Measurements from ENCODE around the gene COL6A3. TPM values are rescaled to one million over a fixed set of nuclear protein-coding genes. Genes with fewer than 3 reads are reported as not detected.

The COL6A3 gene
- polyA plus RNA-seq, 3 donors: 210 to 278 (median 226) TPM

GRCh38 chr2:237405006-237405559, 8.9 kb downstream of the COL6A3 start:
- no peak for DNase-seq (ENCODE audit: extremely low read depth in 1 of 11, low read depth in 9 of 11, low spot score in 4 of 11)

GRCh38 chr2:237404413-237404812, 9.6 kb downstream of the COL6A3 start:
- DNase-seq (ENCODE audit: extremely low read depth in 1 of 11, low read depth in 9 of 11, low spot score in 4 of 11): no peak

GRCh38 chr2:237403024-237403882, 10.7 kb downstream of the COL6A3 start:
- DNase-seq (ENCODE audit: extremely low read depth in 1 of 11, low read depth in 9 of 11, low spot score in 4 of 11): no peak

GRCh38 chr2:237400199-237400598, 13.8 kb downstream of the COL6A3 start:
- DNase-seq (ENCODE audit: extremely low read depth in 1 of 11, low read depth in 9 of 11, low spot score in 4 of 11): no peak

GRCh38 chr2:237397072-237397471, 16.9 kb downstream of the COL6A3 start:
- DNase-seq (ENCODE audit: extremely low read depth in 1 of 11, low read depth in 9 of 11, low spot score in 4 of 11): no peak

GRCh38 chr2:237393523-237393922, 20.4 kb downstream of the COL6A3 start:
- no peak for DNase-seq (ENCODE audit: extremely low read depth in 1 of 11, low read depth in 9 of 11, low spot score in 4 of 11)

GRCh38 chr2:237392186-237392585, 21.8 kb downstream of the COL6A3 start:
- no peak for DNase-seq (ENCODE audit: extremely low read depth in 1 of 11, low read depth in 9 of 11, low spot score in 4 of 11)

- DNase-seq (ENCODE audit: extremely low read depth in 1 of 11, low read depth in 9 of 11, low spot score in 4 of 11): no peak
These were observed 22.8 kb downstream of the COL6A3 start for GRCh38 chr2:237391140-237391539.

- no peak for DNase-seq (ENCODE audit: extremely low read depth in 1 of 11, low read depth in 9 of 11, low spot score in 4 of 11)
These were observed 23.7 kb downstream of the COL6A3 start for GRCh38 chr2:237390235-237390634.

- DNase-seq (ENCODE audit: extremely low read depth in 1 of 11, low read depth in 9 of 11, low spot score in 4 of 11): no peak
These were observed 24.1 kb downstream of the COL6A3 start for GRCh38 chr2:237389831-237390230.

GRCh38 chr2:237388036-237388435, 25.9 kb downstream of the COL6A3 start:
- DNase-seq (ENCODE audit: extremely low read depth in 1 of 11, low read depth in 9 of 11, low spot score in 4 of 11): no peak

- DNase-seq (ENCODE audit: extremely low read depth in 1 of 11, low read depth in 9 of 11, low spot score in 4 of 11): no peak
These were observed 29.3 kb downstream of the COL6A3 start for GRCh38 chr2:237384672-237385020.

GRCh38 chr2:237383991-237384671, 29.8 kb downstream of the COL6A3 start:
- DNase-seq (ENCODE audit: extremely low read depth in 1 of 11, low read depth in 9 of 11, low spot score in 4 of 11): no peak

- DNase-seq (ENCODE audit: extremely low read depth in 1 of 11, low read depth in 9 of 11, low spot score in 4 of 11): no peak
These were observed 33.2 kb downstream of the COL6A3 start for GRCh38 chr2:237380768-237381167.

- DNase-seq (ENCODE audit: extremely low read depth in 1 of 11, low read depth in 9 of 11, low spot score in 4 of 11): no peak
These were observed 34.3 kb downstream of the COL6A3 start for GRCh38 chr2:237379636-237380035.

- DNase-seq (ENCODE audit: extremely low read depth in 1 of 11, low read depth in 9 of 11, low spot score in 4 of 11): no peak
These were observed 35.3 kb downstream of the COL6A3 start for GRCh38 chr2:237378650-237379049.

- no peak for DNase-seq (ENCODE audit: extremely low read depth in 1 of 11, low read depth in 9 of 11, low spot score in 4 of 11)
These were observed 39.5 kb downstream of the COL6A3 start for GRCh38 chr2:237374284-237375060.

- no peak for DNase-seq (ENCODE audit: extremely low read depth in 1 of 11, low read depth in 9 of 11, low spot score in 4 of 11)
These were observed 42.1 kb downstream of the COL6A3 start for GRCh38 chr2:237371856-237372255.

- no peak for DNase-seq (ENCODE audit: extremely low read depth in 1 of 11, low read depth in 9 of 11, low spot score in 4 of 11)
These were observed 48.3 kb downstream of the COL6A3 start for GRCh38 chr2:237365671-237366070.

- no peak for DNase-seq (ENCODE audit: extremely low read depth in 1 of 11, low read depth in 9 of 11, low spot score in 4 of 11)
These were observed 49.3 kb downstream of the COL6A3 start for GRCh38 chr2:237364655-237365054.

Data from renal cortex interstitium (tissue), 11 donors.